Measurements from ENCODE around the gene ABCB8.

DNA sequence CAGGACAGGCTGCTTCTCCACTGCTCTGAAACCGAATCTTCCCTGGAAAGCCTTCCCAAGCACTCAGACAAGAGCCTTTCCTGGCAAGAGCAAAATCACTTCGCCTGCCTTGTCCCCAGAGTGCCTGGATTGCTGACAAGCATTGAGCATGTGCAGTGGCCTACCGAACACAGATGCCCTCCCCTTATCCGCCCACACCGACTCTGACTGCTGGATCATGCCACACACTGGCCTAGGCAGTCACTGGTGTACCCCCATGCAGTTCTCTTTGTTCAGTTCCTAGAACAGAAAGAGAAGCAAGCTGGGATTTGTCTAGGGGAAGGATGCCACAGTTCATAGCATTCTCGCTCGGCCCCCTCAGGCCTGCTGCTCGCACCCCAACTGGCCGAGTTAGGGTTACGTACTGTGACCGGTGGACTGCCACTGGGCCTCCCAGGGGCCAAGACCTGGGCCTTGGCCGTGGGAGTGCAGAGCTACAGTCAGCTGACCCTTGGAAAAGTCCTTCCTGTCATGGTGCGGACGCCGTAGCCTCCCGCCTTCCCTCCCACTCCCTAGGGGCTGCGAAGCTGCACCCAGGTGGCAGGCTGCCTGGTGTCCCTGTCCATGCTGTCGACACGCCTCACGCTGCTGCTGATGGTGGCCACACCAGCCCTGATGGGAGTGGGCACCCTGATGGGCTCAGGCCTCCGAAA lies 6.9 kb downstream of the ABCB8 start:
- TF ChIP-seq, protein P1, sequence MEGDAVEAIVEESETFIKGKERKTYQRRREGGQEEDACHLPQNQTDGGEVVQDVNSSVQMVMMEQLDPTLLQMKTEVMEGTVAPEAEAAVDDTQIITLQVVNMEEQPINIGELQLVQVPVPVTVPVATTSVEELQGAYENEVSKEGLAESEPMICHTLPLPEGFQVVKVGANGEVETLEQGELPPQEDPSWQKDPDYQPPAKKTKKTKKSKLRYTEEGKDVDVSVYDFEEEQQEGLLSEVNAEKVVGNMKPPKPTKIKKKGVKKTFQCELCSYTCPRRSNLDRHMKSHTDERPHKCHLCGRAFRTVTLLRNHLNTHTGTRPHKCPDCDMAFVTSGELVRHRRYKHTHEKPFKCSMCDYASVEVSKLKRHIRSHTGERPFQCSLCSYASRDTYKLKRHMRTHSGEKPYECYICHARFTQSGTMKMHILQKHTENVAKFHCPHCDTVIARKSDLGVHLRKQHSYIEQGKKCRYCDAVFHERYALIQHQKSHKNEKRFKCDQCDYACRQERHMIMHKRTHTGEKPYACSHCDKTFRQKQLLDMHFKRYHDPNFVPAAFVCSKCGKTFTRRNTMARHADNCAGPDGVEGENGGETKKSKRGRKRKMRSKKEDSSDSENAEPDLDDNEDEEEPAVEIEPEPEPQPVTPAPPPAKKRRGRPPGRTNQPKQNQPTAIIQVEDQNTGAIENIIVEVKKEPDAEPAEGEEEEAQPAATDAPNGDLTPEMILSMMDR (IDR thresholded peaks at IDR 0.05; ENCODE audit: low read depth, low read length, missing input control) = no peak
- TF ChIP-seq GABPA (IDR thresholded peaks at IDR 0.05 in 1 of 2, conservative IDR thresholded peaks at IDR 0.05 in 1 of 2) (no peak), REST (IDR thresholded peaks at IDR 0.05) (no peak), YY1 (IDR thresholded peaks at IDR 0.05) (no peak), TAF1 (conservative IDR thresholded peaks at IDR 0.05) (no peak)
- TF ChIP-seq, protein P2, sequence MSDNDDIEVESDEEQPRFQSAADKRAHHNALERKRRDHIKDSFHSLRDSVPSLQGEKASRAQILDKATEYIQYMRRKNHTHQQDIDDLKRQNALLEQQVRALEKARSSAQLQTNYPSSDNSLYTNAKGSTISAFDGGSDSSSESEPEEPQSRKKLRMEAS (IDR thresholded peaks at IDR 0.05) = no peak
- TF ChIP-seq, protein P3, sequence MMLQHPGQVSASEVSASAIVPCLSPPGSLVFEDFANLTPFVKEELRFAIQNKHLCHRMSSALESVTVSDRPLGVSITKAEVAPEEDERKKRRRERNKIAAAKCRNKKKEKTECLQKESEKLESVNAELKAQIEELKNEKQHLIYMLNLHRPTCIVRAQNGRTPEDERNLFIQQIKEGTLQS (IDR thresholded peaks at IDR 0.05) = no peak

Measured in liver (tissue), 3 donors.